GM19324 (cell line): Measurements from ENCODE around the gene BUB1.
A peak's percentile ranks its signal among the peaks of the same experiment; 100 is the strongest.
"Not testable (repeated sequence)": the region's sequence is repeated elsewhere in the genome, so short reads cannot be mapped to it uniquely, and the experiment has no call there.

ENCODE experiments used
- ATAC-seq: cut with Tn5 transposase; IDR thresholded peaks from one replicate; pipeline ENCODE4 v1.9.1; 2021; ENCODE audit warnings: mild to moderate bottlenecking, moderate library complexity; ENCODE audit not compliant: unreplicated experiment, low FRiP score

Gene BUB1

GRCh38 chr2:110691612-110692258 lies 13.9 kb upstream of the BUB1 start:
- ATAC-seq = no peak

GRCh38 chr2:110690083-110690965 lies 12.5 kb upstream of the BUB1 start:
- ATAC-seq = no peak

GRCh38 chr2:110688594-110689091 lies 10.8 kb upstream of the BUB1 start:
- ATAC-seq = no peak

GRCh38 chr2:110687775-110688484 lies 10.1 kb upstream of the BUB1 start:
- ATAC-seq = not testable (repeated sequence)

- ATAC-seq = no peak
These were observed 5.0 kb upstream of the BUB1 start for GRCh38 chr2:110682872-110683271.

- no peak for ATAC-seq
These were observed 4.4 kb upstream of the BUB1 start for GRCh38 chr2:110682267-110682666.

- no peak for ATAC-seq
These were observed 2.8 kb upstream of the BUB1 start for GRCh38 chr2:110680709-110681108.

- ATAC-seq = no peak
These were observed 2.0 kb upstream of the BUB1 start for GRCh38 chr2:110679865-110680264.

GRCh38 chr2:110679337-110679707 lies 1.5 kb upstream of the BUB1 start:
- ATAC-seq = no peak

- ATAC-seq = no peak
These were observed 834 bp upstream of the BUB1 start for GRCh38 chr2:110678457-110679336.

GRCh38 chr2:110677080-110677479 lies 783 bp downstream of the BUB1 start:
- no peak for ATAC-seq

- ATAC-seq = no peak
These were observed 2.2 kb downstream of the BUB1 start for GRCh38 chr2:110675679-110676078.

GRCh38 chr2:110674620-110675555 lies 3.0 kb downstream of the BUB1 start:
- peak; percentile 86 for ATAC-seq

GRCh38 chr2:110673201-110673600 lies 4.7 kb downstream of the BUB1 start:
- ATAC-seq = no peak

GRCh38 chr2:110670826-110671225 lies 7.0 kb downstream of the BUB1 start:
- ATAC-seq = no peak

- no peak for ATAC-seq
These were observed 8.8 kb downstream of the BUB1 start for GRCh38 chr2:110669079-110669478.

- ATAC-seq = no peak
These were observed 10.8 kb downstream of the BUB1 start for GRCh38 chr2:110667071-110667470.

- no peak for ATAC-seq
These were observed 13.7 kb downstream of the BUB1 start for GRCh38 chr2:110664135-110664534.

- no peak for ATAC-seq
These were observed 15.3 kb downstream of the BUB1 start for GRCh38 chr2:110662560-110662959.
